GM12878 (cell line): ENCODE results near the gene KIF24.

Source experiments
- ATF2 ChIP-seq: IDR thresholded peaks from 2 replicates; pipeline ENCODE4 v1.6.1; 2012; ENCODE audit warnings: low read length, inconsistent platforms
- JUND ChIP-seq: IDR thresholded peaks from 2 replicates; pipeline ENCODE4 v1.6.1; 2012; ENCODE audit warnings: low read depth, mild to moderate bottlenecking, low read length, improper control_type of control experiment, moderate library complexity
- POLR2AphosphoS5 ChIP-seq: IDR thresholded peaks from 2 replicates; pipeline ENCODE4 v1.6.1; 2011; ENCODE audit warnings: mild to moderate bottlenecking, low read length, inconsistent platforms
- SPI1 ChIP-seq: IDR thresholded peaks from 2 replicates; pipeline ENCODE4 v1.6.1; 2011; ENCODE audit warnings: low read depth, mild to moderate bottlenecking, low read length, moderate library complexity, borderline replicate concordance; ENCODE audit not compliant: insufficient read depth
- TARDBP ChIP-seq: IDR thresholded peaks from 2 replicates; pipeline ENCODE4 v1.6.1; 2016; ENCODE audit warnings: borderline replicate concordance
- TF ChIP-seq, protein P1 (sequence below): fragments of 450-650 bp; IDR thresholded peaks from 2 replicates; pipeline ENCODE4 v1.6.1; 2018; ENCODE audit warnings: mild to moderate bottlenecking, low read depth, moderate library complexity; ENCODE audit not compliant: partially characterized antibody

- TF ChIP-seq SPI1: no peak
- TF ChIP-seq ATF2: no peak
- no peak for TF ChIP-seq TARDBP
- TF ChIP-seq POLR2AphosphoS5: no peak
- TF ChIP-seq, protein P1, sequence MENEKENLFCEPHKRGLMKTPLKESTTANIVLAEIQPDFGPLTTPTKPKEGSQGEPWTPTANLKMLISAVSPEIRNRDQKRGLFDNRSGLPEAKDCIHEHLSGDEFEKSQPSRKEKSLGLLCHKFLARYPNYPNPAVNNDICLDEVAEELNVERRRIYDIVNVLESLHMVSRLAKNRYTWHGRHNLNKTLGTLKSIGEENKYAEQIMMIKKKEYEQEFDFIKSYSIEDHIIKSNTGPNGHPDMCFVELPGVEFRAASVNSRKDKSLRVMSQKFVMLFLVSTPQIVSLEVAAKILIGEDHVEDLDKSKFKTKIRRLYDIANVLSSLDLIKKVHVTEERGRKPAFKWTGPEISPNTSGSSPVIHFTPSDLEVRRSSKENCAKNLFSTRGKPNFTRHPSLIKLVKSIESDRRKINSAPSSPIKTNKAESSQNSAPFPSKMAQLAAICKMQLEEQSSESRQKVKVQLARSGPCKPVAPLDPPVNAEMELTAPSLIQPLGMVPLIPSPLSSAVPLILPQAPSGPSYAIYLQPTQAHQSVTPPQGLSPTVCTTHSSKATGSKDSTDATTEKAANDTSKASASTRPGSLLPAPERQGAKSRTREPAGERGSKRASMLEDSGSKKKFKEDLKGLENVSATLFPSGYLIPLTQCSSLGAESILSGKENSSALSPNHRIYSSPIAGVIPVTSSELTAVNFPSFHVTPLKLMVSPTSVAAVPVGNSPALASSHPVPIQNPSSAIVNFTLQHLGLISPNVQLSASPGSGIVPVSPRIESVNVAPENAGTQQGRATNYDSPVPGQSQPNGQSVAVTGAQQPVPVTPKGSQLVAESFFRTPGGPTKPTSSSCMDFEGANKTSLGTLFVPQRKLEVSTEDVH: no peak
- no peak for TF ChIP-seq JUND
Measured at GRCh38 chr9:34337403-34337802, 8.3 kb upstream of the KIF24 start.
